HepG2 (cell line): Measurements from ENCODE around the gene STX4. TPM values are rescaled to one million over a fixed set of nuclear protein-coding genes. Genes with fewer than 3 reads are reported as not detected.

ENCODE experiments used
- ATAC-seq: fragments of 200-7000 bp; cut with Tn5 transposase; 3 replicates; pipeline ENCODE4 v1.9.1; 2020; ENCODE audit warnings: mild to moderate bottlenecking, moderate library complexity
- BruUV-seq: library from RNA; stranded (reverse); fragments of 400-500 nt; replicated peaks from 2 replicates; lab custom pipeline; 2021; lab: Mats Ljungman, UMichigan
- CTCF ChIA-PET: fragments of 300-600 bp; formaldehyde crosslinking; extraction: SDS; loops from one replicate; lab custom pipeline; 2021; ENCODE audit warnings: low total read pairs, inconsistent platforms, low intra/inter-chr PET ratio; lab: Yijun Ruan, JAX
- POLR2A ChIA-PET: fragments of 350-600 bp; sonication (Branson Sonifier 250); formaldehyde crosslinking; loops from one replicate; lab custom pipeline; 2020; ENCODE audit warnings: antibody characterized with exemption, inconsistent platforms; lab: Yijun Ruan, JAX
- DNase-seq: peaks from one replicate; pipeline ENCODE4 v3.0.0-alpha.2; 2015; ENCODE audit warnings: low spot score
- FAIRE-seq: peaks from 3 replicates; lab custom pipeline; 2011; peaks lifted over from hg19 to GRCh38; lab: Jason Lieb, UNC
- H2AFZ ChIP-seq: one replicate; pipeline ENCODE4 v1.6.1; 2011; ENCODE audit warnings: low read length, inconsistent platforms
- H3K27ac ChIP-seq: fragments of 300-600 bp; 3 replicates; pipeline ENCODE4 v1.8.0; 2011; ENCODE audit warnings: mixed run types, mild to moderate bottlenecking, mixed read lengths, low read length, inconsistent platforms; ENCODE audit not compliant: insufficient read depth; ENCODE audit errors: extremely low read length
- H3K27me3 ChIP-seq, 2 experiments: fragments of 200-600 bp in 1 of 2; 2 replicates in 1 of 2; 3 replicates in 1 of 2; pipeline versions ENCODE4 v1.6.0 to v1.8.0; 2011; ENCODE audit warnings: low read length in 2 of 2, mild to moderate bottlenecking in 2 of 2, moderate library complexity in 2 of 2, inconsistent platforms in 1 of 2; ENCODE audit not compliant: insufficient read depth in 2 of 2, control insufficient read depth in 1 of 2
- H3K36me3 ChIP-seq, 2 experiments: fragments of 200-600 bp in 1 of 2; replicated peaks in 1 of 2; 2 replicates in 1 of 2; 3 replicates in 1 of 2; pipeline versions ENCODE4 v1.5.1 to v1.8.0; 2011; ENCODE audit warnings: low read length in 2 of 2, inconsistent platforms in 1 of 2; ENCODE audit not compliant: insufficient read depth in 2 of 2, control insufficient read depth in 1 of 2
- H3K4me1 ChIP-seq: 2 replicates; pipeline ENCODE4 v1.5.1; 2012; ENCODE audit warnings: low read length, inconsistent platforms; ENCODE audit not compliant: insufficient read depth
- H3K4me2 ChIP-seq: 2 replicates; pipeline ENCODE4 v1.6.0; 2011; ENCODE audit warnings: low read depth, low read length, inconsistent platforms
- H3K4me3 ChIP-seq, 3 experiments: fragments of 200-600 bp in 1 of 3; sonication (generic), shearing (Covaris generic) in 1 of 3; replicated peaks in 1 of 3; 2 replicates each; pipeline ENCODE4 v1.5.1; 2011 to 2016; ENCODE audit warnings: low read length in 3 of 3, inconsistent platforms in 2 of 3, low read depth in 2 of 3, mild to moderate bottlenecking in 2 of 3, control low read depth in 1 of 3, mixed read lengths in 1 of 3; ENCODE audit not compliant: insufficient read depth in 1 of 3
- H3K79me2 ChIP-seq: one replicate; pipeline ENCODE4 v1.6.1; 2011; ENCODE audit warnings: low read length, inconsistent platforms; ENCODE audit not compliant: insufficient read depth
- H3K9ac ChIP-seq: 2 replicates; pipeline ENCODE4 v1.6.0; 2011; ENCODE audit warnings: mild to moderate bottlenecking, low read depth, low read length, inconsistent platforms; ENCODE audit not compliant: insufficient read depth
- H3K9me3 ChIP-seq: 2 replicates; pipeline ENCODE4 v1.5.1; 2012; ENCODE audit warnings: mild to moderate bottlenecking, low read length
- H4K20me1 ChIP-seq: 2 replicates; pipeline ENCODE4 v1.6.0; 2011; ENCODE audit warnings: inconsistent platforms, mild to moderate bottlenecking, low read length, moderate library complexity; ENCODE audit not compliant: insufficient read depth
- HNRNPUL1 ChIP-seq: fragments of 200-400 bp; formaldehyde crosslinking; IDR thresholded peaks from 2 replicates; pipeline ENCODE4 v1.6.1; 2017; ENCODE audit warnings: low read depth, mild to moderate bottlenecking, low read length, moderate library complexity
- RBM22 ChIP-seq: fragments of 200-400 bp; formaldehyde crosslinking; optimal IDR thresholded peaks from 2 replicates; pipeline ENCODE3; 2017; ENCODE audit warnings: mild to moderate bottlenecking, low read length, moderate library complexity
- SOX5 ChIP-seq: IDR thresholded peaks from 2 replicates; pipeline ENCODE4 v1.6.1; 2016; ENCODE audit warnings: borderline replicate concordance
- THRA ChIP-seq: sonication (generic); formaldehyde crosslinking; IDR thresholded peaks from 2 replicates; pipeline ENCODE4 v1.4.0; 2020; ENCODE audit warnings: missing genetic modification reagents, borderline replicate concordance
- ZNF609 ChIP-seq: sonication (generic); formaldehyde crosslinking; IDR thresholded peaks from 2 replicates; pipeline ENCODE4 v1.4.0; 2020; ENCODE audit warnings: mild to moderate bottlenecking, missing genetic modification reagents, borderline replicate concordance
- ZNF768 ChIP-seq: sonication (generic); formaldehyde crosslinking; IDR thresholded peaks from 2 replicates; pipeline ENCODE4 v1.4.0; 2020; ENCODE audit warnings: missing genetic modification reagents
- ZNF878 ChIP-seq: sonication (generic); formaldehyde crosslinking; IDR thresholded peaks from 2 replicates; pipeline ENCODE4 v1.8.1; 2023; ENCODE audit warnings: mild to moderate bottlenecking, missing genetic modification reagents, moderate library complexity
- WGBS: methylation state at CpG from one replicate; pipeline ENCODE4 v1.1.6; 2017; ENCODE audit warnings: low lambda C conversion rate; 5-methylcytosine and 5-hydroxymethylcytosine counted together
- in situ Hi-C: cut with HindIII; loops from 2 replicates; pipeline ENCODE4 v1.10.0; 2017; ENCODE audit warnings: low pct_unique_long_range_greater_than_20kb; ENCODE audit not compliant: extremely low pct_ligation_motif_present
- intact Hi-C: fragments of 100-400 bp; cut with micrococcal nuclease; formaldehyde crosslinking; loops from one replicate; pipeline ENCODE4 v1.10.0; 2022; ENCODE audit not compliant: unreplicated experiment
- polyA plus RNA-seq, 8 experiments: library from polyadenylated mRNA; depleted of rRNA in 3 of 8; stranded (reverse) in 7 of 8; unstranded in 1 of 8; fragments of >200 nt; fragmentation: Illumina TruSeq in 4 of 8; extraction: Trizol in 4 of 8; gene quantifications; 2 replicates each; pipeline versions ENCODE4 v1.2.1 to v1.2.3, GENCODE V29; 2011 to 2016; ENCODE audit warnings: low read depth in 4 of 8, missing spikeins in 1 of 8, mixed read lengths in 1 of 8; ENCODE audit not compliant: insufficient read depth in 1 of 8
- total RNA-seq, 5 experiments: library from RNA; depleted of rRNA; stranded (reverse); fragments of >200 nt; fragmentation: Illumina TruSeq; extraction: Trizol; gene quantifications; 2 replicates each; pipeline ENCODE4 v1.2.3, GENCODE V29; 2016; ENCODE audit warnings: low read depth in 1 of 5

The STX4 gene
- total and polyA plus RNA-seq, 2 of the 13 experiments (the other 11 are each of a cell fraction or from before 2014, with no cell fraction given) = 29.2 to 34.6 TPM

DNA sequence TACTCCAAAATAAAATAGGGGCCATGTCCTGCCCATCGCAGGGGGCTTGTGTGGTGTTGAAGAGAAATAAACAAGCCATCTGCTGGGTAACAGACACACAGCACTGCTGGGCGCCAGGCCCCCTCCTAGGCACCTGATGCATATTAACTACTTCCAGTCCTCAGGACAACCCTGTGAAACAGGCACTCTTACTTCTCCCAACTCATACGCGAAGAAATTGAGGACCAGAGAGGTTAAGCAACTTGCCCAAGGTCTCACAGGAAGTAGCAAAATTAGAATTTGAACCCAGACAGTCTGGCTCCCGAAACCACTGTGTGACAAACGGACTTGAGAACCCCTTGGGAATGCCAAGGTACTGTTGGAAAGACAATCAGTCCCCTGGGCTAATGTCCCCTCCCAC lies 25.7 kb upstream of the STX4 start:
- no peak overlapping the region for H3K27ac ChIP-seq
- peaks cover 6 to 32% of the 10 kb centered on the region in 2 experiments for H3K27me3 ChIP-seq
- H4K20me1 ChIP-seq = no peaks in the 10 kb centered on the region
- ATAC-seq (no peak), DNase-seq (no peak), FAIRE-seq (no peak)
- no peaks in the 10 kb centered on the region for H3K36me3 ChIP-seq
- no peaks in the 10 kb centered on the region for H3K79me2 ChIP-seq
- intact Hi-C loops (no loop called here), in situ Hi-C loops (no loop called here)
- no peaks in the 10 kb centered on the region for H3K9me3 ChIP-seq
- no peak overlapping the region for H3K9ac ChIP-seq
- CTCF ChIA-PET = no interaction called here
- no peak overlapping the region for H3K4me3 ChIP-seq
- 40% methylated on average over 6 of the region's 6 CpGs for WGBS
- peaks cover 54% of the 10 kb centered on the region for H3K4me1 ChIP-seq
- POLR2A ChIA-PET = no interaction called here
- peak; percentile 93 for TF ChIP-seq ZNF768 (CRISPR knock-in tag)
- TF ChIP-seq SOX5 = no peak
- H2AFZ ChIP-seq = no peak overlapping the region
- no peak overlapping the region for H3K4me2 ChIP-seq
- BruUV-seq = no TSS peak

DNA sequence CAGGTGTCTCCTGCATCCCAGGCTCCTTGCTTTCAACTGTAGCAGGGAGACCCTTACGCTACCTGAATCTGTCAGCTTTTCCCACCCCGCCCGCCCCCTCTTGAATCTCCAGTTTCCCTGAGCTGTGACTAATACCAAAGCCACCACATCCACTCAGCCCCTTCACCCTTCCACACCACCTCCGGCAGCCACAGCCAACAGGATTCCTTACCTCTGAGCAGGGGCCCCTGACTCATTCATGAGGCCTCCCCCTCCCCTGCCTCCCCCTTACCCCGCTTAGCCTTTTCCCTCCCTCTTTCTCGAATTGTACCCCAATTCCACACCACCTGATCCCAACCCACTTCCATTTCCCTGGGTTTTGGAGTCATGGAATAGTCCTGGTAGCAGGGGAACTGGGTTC lies 25.2 kb upstream of the STX4 start:
- Histone ChIP-seq H3K4me3 (no peak overlapping the region), H3K9me3 (no peaks in the 10 kb centered on the region), H3K79me2 (no peaks in the 10 kb centered on the region), H4K20me1 (no peaks in the 10 kb centered on the region), H3K27ac (no peak overlapping the region), H3K27me3 (peaks cover 6 to 32% of the 10 kb centered on the region in 2 experiments), H3K36me3 (no peaks in the 10 kb centered on the region), H3K4me2 (no peak overlapping the region), H2AFZ (no peak overlapping the region), H3K4me1 (peaks cover 50% of the 10 kb centered on the region), H3K9ac (no peak overlapping the region)
- DNase-seq (no peak), FAIRE-seq (no peak), ATAC-seq (no peak)
- no TSS peak for BruUV-seq
- in situ Hi-C loops = no loop called here
- ChIA-PET CTCF (no interaction called here), POLR2A (no interaction called here)
- WGBS = 12% methylated on average over 6 of the region's 6 CpGs
- intact Hi-C loops = no loop called here
- no peak for TF ChIP-seq THRA (CRISPR knock-in tag)
- TF ChIP-seq ZNF609 (CRISPR knock-in tag) = no peak
- no peak for TF ChIP-seq HNRNPUL1
- TF ChIP-seq RBM22 = no peak
- TF ChIP-seq ZNF878 (CRISPR knock-in tag) = no peak
